Measurements from ENCODE around the gene EEFSEC.

DNA sequence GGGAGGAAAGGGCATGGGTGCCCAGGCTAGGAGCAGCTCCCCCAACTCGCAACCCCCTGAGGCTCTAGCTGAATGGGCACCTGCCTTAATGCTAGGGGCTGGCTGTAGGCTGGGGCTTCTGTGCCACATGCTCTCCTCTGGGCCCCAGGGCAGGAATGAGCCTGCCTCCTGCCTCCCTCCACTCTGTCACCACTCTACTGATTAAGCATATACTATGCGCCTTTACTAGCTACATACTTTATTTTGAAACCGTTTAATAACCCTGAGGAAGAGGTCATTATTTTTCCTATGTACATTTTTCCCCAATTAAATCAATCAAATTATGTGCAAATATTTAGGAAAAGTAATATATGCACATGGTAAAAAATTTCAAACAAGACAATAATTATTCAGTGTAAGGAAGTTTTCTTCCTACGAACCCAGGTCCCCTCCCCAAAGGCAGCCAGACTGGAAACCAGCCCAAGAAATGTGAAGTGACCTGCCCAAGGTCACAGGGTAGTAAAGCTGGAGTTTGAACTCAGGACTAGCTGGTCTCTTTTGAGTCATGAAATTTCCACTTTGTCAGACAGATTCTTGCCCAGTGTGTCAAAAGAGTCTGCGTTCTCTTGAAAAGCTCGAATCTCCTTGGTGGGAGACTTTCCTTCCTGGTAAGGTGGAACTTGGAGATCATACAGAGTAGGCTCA lies 190.9 kb downstream of the EEFSEC start:
- TF ChIP-seq POLR2A (IDR thresholded peaks at IDR 0.05) (no peak), CTCF (IDR thresholded peaks at IDR 0.05) (no peak)
